ENCODE data around the gene CNTNAP2. TPM values are rescaled to one million over a fixed set of nuclear protein-coding genes. Genes with fewer than 3 reads are reported as not detected.

The CNTNAP2 gene
- total RNA-seq, 1 experiment from 2014 or later = 64.5 TPM

DNA sequence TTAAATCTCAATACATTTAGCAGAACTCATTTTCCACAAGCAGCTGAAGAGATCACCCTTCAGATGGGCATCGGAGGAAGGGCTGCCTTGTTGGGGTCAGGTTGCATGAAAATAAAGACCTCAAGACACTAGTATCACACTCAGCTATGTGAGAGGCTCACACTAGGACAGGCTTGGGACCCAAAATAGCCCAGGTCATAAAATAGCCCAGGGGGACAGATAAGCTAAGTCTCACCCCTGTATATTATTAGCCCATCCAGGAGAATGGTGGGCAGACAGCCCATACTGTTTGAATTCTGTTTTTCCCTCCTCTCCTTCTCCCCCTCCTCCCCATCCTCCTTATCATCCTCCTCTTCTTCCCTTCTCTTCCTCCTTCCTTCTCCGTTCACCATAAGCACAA is 2058.9 kb downstream of the CNTNAP2 start:
- no peak for DNase-seq
- Histone ChIP-seq H4K91ac (ENCODE audit: insufficient read length, low read depth, low read length) (no peak overlapping the region), H3K4me2 (ENCODE audit: insufficient read depth, insufficient read length, low read length) (no peak overlapping the region), H3K23me2 (ENCODE audit: insufficient read length, low read depth, low read length, poor library complexity, severe bottlenecking) (no peaks in the 10 kb centered on the region), H3K18ac (ENCODE audit: insufficient read length, low read depth, low read length) (no peak overlapping the region), H2BK120ac (ENCODE audit: low read depth, low read length, poor library complexity, severe bottlenecking) (no peak overlapping the region), H4K8ac (replicated peaks; ENCODE audit: insufficient read length, low read depth, low read length) (no peak overlapping the region), H3K23ac (ENCODE audit: insufficient read length, low read depth, low read length) (no peak overlapping the region), H4K20me1 (ENCODE audit: control insufficient read depth, insufficient read depth, insufficient read length) (no peaks in the 10 kb centered on the region), H2BK15ac (ENCODE audit: low read depth, low read length) (no peak overlapping the region), H2BK5ac (ENCODE audit: insufficient read length, low read length) (no peak overlapping the region), H2BK20ac (ENCODE audit: low read depth, low read length, poor library complexity, severe bottlenecking) (no peak overlapping the region), H2AK5ac (ENCODE audit: insufficient read length, low read length) (no peak overlapping the region), H4K5ac (ENCODE audit: insufficient read length, low read depth, low read length) (no peak overlapping the region), H3K4ac (ENCODE audit: low read depth, low read length) (no peak overlapping the region), H3K79me1 (ENCODE audit: insufficient read depth, low read depth, low read length, poor library complexity, severe bottlenecking) (no peaks in the 10 kb centered on the region), H3K9me3 (ENCODE audit: control insufficient read depth, low read depth, low read length) (no peaks in the 10 kb centered on the region), H3K4me1 (ENCODE audit: insufficient read depth, low read length) (no peaks in the 10 kb centered on the region), H2AFZ (ENCODE audit: low read length) (no peak overlapping the region), H3K79me2 (ENCODE audit: insufficient read depth, low read length) (no peaks in the 10 kb centered on the region), H3T11ph (ENCODE audit: low read length) (no peak overlapping the region), H3K56ac (ENCODE audit: insufficient read length, low read depth, low read length) (no peak overlapping the region), H2BK12ac (ENCODE audit: insufficient read length, low read depth, low read length) (no peak overlapping the region), H3K9ac (ENCODE audit: extremely low read depth, insufficient read length, low read length) (no peak overlapping the region), H3K27ac (ENCODE audit: insufficient read length, low read depth, low read length) (no peak overlapping the region), H3K14ac (ENCODE audit: insufficient read depth, low read length) (no peak overlapping the region), H3K27me3 (ENCODE audit: insufficient read depth, low read length) (no peaks in the 10 kb centered on the region)
- no peaks in the 10 kb centered on the region for H3K9me3 Mint-ChIP-seq
- peaks cover 0 to 2% of the 10 kb centered on the region in 2 experiments; a peak in 1 of 4 replicates for H3K4me1 Mint-ChIP-seq
- TF ChIP-seq, protein P1, sequence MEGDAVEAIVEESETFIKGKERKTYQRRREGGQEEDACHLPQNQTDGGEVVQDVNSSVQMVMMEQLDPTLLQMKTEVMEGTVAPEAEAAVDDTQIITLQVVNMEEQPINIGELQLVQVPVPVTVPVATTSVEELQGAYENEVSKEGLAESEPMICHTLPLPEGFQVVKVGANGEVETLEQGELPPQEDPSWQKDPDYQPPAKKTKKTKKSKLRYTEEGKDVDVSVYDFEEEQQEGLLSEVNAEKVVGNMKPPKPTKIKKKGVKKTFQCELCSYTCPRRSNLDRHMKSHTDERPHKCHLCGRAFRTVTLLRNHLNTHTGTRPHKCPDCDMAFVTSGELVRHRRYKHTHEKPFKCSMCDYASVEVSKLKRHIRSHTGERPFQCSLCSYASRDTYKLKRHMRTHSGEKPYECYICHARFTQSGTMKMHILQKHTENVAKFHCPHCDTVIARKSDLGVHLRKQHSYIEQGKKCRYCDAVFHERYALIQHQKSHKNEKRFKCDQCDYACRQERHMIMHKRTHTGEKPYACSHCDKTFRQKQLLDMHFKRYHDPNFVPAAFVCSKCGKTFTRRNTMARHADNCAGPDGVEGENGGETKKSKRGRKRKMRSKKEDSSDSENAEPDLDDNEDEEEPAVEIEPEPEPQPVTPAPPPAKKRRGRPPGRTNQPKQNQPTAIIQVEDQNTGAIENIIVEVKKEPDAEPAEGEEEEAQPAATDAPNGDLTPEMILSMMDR (conservative IDR thresholded peaks at IDR 0.05) = no peak
- peaks cover 2% of the 10 kb centered on the region for H3K27me3 Mint-ChIP-seq (ENCODE audit: low read depth)
- no peak overlapping the region for H3K4me3 Mint-ChIP-seq
- H3K36me3 Mint-ChIP-seq (ENCODE audit: insufficient read depth in 1 of 3, low read depth in 3 of 3) = no peaks in the 10 kb centered on the region
- H3K27ac Mint-ChIP-seq = no peak overlapping the region
- 100% methylated on average over 1 of the region's 2 CpGs for WGBS (ENCODE audit: extremely low coverage, insufficient read length, low lambda C conversion rate)
